ENCODE results near the gene GBX2.

DNA sequence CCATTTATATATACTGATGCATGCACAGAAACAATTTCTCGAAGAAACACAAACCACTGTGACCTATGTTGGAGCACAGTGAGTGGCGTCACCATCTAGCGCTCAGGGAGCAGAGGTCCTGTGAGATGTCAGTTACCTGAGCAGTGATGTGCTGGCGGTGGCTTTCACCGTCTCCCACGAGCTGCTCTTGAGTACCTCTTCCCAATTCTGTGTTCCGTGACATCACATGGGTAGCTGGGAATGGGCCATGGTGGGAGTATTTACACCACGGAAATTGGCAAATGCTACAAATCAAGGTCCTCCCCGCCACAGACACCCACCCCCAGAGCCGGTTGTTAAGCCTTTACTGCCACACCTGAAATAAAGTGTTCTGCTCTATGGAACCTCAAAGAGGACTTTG, 24.4 kb downstream of the GBX2 start:
- TF ChIP-seq EZH2 (IDR thresholded peaks at IDR 0.05; ENCODE audit: borderline replicate concordance), result no peak
- TF ChIP-seq, protein P1, sequence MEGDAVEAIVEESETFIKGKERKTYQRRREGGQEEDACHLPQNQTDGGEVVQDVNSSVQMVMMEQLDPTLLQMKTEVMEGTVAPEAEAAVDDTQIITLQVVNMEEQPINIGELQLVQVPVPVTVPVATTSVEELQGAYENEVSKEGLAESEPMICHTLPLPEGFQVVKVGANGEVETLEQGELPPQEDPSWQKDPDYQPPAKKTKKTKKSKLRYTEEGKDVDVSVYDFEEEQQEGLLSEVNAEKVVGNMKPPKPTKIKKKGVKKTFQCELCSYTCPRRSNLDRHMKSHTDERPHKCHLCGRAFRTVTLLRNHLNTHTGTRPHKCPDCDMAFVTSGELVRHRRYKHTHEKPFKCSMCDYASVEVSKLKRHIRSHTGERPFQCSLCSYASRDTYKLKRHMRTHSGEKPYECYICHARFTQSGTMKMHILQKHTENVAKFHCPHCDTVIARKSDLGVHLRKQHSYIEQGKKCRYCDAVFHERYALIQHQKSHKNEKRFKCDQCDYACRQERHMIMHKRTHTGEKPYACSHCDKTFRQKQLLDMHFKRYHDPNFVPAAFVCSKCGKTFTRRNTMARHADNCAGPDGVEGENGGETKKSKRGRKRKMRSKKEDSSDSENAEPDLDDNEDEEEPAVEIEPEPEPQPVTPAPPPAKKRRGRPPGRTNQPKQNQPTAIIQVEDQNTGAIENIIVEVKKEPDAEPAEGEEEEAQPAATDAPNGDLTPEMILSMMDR (IDR thresholded peaks at IDR 0.05; ENCODE audit: poor library complexity), result no peak

Data from hepatocyte (in vitro differentiated cells).